HG02678 (cell line): ENCODE measurements around the gene TDRD15.
"Not testable (repeated sequence)": the region's sequence is repeated elsewhere in the genome, so short reads cannot be mapped to it uniquely, and the experiment has no call there.

Experiments
- ATAC-seq: cut with Tn5 transposase; IDR thresholded peaks from one replicate; pipeline ENCODE4 v1.9.1; 2021; ENCODE audit warnings: mild to moderate bottlenecking, moderate library complexity; ENCODE audit not compliant: unreplicated experiment

Gene TDRD15

DNA sequence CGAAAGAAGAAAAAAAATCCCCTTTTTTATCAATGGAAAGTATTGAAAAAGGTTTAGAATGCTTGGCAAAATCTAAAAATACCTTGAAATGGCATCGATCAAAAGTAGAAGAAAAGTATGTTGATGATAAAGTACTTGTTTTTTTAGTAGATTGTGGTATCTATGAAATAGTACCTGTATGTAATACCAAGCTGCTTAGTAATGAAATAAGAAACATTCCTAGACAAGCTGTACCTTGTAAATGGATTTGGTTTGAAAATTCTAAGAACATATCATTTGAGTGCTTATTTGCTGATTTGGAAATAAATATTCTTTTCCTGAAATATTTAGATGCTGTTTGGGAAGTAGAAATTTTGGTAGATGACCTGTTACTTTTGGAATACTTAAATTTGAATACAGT lies 18.4 kb downstream of the TDRD15 start:
- ATAC-seq: no peak

- no peak for ATAC-seq
These were observed 22.9 kb downstream of the TDRD15 start for GRCh38 chr2:21146638-21147037.

DNA sequence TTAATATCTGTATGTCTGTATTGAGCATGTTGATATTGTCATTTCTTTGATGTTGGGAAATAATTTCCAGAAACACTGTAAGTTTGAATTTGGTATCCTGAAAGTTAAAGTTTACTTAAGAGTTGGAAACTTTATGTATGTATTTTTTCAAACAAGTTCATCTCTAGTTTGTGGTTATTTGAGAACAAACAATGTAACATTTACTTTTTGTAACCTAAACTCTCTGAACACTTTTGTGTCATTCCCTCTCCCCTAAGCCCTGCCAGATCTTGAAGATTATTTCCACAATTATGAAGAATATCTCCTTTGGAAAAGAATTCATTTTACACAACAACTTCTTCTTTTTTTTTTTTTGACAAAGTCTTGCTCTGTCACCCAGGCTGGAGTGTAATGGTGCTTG lies 24.9 kb downstream of the TDRD15 start:
- ATAC-seq: no peak

DNA sequence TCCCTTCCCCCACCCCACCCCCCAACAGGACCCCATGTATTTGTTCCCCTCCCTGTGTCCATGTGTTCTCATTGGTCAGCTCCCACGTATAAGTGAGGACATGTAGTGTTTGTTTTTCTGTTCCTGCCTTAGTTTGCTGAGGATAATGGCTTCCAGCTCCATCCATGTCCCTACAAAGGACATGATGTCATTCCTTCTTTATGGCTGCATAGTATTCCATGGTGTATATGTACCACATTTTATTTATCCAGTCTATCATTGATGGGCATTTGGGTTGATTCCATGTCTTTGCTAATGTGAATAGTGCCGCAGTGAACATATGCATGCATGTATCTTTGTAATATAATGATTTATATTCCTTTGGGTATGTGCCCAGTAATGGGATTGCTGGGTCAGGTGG lies 27.5 kb downstream of the TDRD15 start:
- ATAC-seq: not testable (repeated sequence)

GRCh38 chr2:21155365-21156136 lies 31.8 kb downstream of the TDRD15 start:
- no peak for ATAC-seq

DNA sequence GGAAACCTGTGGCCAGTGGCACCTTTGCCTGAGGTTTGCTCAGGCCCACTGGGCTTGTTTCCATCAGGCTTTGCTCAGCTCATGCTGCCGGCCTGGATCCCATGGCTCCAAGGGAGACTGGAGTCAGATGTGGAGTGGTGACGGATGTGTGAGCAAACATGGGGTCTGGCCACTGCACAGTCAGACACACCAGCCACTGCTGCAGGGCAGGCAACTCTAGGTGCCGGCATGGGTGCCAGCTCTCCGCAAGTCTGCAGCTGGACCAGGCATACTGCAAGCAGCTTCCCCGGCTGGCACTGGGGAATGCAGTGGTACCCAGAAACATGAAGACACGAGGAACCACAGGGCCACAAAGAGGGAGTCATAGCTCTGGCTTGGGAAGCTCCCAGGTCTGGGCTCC lies 37.4 kb downstream of the TDRD15 start:
- ATAC-seq: no peak

DNA sequence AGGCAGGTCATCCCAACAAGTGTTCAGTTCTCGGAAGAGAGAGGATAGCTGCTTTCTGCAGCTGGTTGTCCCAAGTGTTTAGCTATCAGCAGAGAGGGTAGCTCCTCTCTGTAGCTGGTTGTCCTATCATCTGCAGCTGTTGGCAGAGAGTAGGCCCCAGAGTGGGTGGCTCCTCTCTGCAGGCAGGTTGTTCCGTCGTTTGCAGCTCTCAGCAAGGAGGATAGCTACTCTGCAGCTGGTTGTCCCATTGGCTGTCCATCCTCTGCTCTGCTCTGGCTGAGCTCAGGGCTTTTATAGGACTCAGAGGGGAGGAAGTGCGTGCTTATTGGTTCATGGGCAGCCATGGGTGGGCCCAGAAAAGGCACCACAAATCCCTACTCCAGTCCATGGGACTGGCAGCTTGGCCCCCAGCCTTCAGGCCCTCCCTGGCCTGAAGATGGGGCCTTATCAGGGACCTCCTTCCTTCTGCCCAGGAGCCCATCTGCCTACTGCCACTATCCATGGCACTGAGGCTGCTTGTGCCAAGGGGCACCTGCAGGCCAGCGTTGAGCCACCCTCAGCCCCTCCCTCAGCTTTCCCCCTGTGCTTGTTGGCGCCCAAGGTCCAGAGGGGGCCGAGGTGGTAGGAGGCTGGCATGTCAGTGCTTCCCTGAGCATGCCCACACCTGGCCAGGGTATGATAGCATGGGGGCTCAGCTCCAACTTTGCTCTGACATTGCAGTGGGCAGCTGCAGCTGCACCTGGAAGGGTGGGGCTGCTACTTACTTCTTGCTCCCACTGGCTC lies 38.3 kb downstream of the TDRD15 start:
- no peak for ATAC-seq

GRCh38 chr2:21162615-21162878 lies 38.8 kb downstream of the TDRD15 start:
- no peak for ATAC-seq

DNA sequence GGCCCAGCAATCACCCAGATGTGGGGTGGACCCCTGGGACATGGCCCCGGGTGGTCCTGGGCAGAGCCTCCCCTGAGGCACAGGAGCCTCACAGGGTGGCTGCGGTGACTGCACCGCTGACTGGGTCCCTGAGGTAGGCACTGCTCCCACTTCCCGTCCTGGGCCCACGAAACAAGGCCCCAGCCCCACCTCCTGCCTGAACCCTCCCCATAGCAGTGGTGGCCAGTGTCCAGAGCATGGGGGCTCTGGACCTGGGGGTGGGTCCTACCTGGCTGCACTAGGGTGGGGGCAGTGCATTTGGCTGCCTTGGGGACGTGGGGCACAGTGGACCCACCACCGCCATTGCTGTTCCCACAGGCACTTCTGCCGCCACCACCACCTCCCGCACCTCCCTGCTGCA lies 39.4 kb downstream of the TDRD15 start:
- ATAC-seq: no peak

GRCh38 chr2:21165350-21165749 lies 41.6 kb downstream of the TDRD15 start:
- ATAC-seq: no peak

DNA sequence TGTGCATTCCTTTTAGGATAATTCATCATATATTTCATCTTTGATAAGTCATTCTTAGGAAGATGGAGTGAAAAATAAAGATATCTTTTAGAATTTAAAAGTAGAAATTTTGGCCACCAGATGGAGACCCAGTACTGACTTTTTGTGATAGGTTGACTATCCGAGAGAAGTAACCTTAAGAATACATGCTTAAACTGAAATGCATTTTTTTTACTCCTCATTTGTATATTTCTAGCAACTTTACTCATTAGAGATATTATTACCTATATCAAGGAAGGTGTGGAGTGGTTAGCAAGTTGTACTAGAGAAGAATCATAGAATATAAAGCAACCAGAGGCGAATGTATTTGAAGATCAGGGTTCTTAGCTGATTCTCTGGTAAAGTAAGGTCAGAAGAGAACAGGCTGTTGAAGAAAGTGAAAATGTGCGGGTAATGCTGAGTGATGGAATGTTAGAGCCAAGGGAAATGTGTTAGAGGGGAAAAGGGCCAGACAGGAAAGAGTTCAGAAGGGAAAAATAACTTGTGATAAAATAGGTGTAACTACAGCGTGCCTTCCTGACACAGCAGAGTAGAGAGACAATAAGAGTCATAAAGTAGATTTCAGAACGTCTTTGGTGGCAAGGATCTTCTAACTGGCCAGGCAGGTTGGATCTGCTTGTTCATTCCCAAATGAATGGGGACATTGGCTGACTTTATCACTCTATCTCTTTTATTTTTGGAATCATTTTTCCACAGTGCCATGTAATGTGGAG lies 52.3 kb downstream of the TDRD15 start:
- ATAC-seq: no peak

GRCh38 chr2:21181957-21182356 lies 58.2 kb downstream of the TDRD15 start:
- ATAC-seq: no peak

GRCh38 chr2:21183306-21183705 lies 59.5 kb downstream of the TDRD15 start:
- ATAC-seq: no peak

- ATAC-seq: no peak
These were observed 60.0 kb downstream of the TDRD15 start for GRCh38 chr2:21183726-21184125.

- no peak for ATAC-seq
These were observed 67.8 kb downstream of the TDRD15 start for GRCh38 chr2:21191535-21191934.
